Umbilical cord (tissue), 2 donors: ENCODE data around the gene PPP2R5A. TPM values are rescaled to one million over a fixed set of nuclear protein-coding genes. Genes with fewer than 3 reads are reported as not detected.
"Not testable (repeated sequence)": the region's sequence is repeated elsewhere in the genome, so short reads cannot be mapped to it uniquely, and the experiment has no call there.

Source experiments
- DNase-seq: peaks from one replicate; pipeline ENCODE4 v3.0.0-alpha.2; 2015; ENCODE audit warnings: low spot score
- total RNA-seq: library from RNA; depleted of rRNA; stranded (reverse); fragments of >200 nt; gene quantifications from one replicate; pipeline ENCODE4 v1.2.3, GENCODE V29; 2014; ENCODE audit warnings: low replicate concordance; ENCODE audit not compliant: insufficient read depth

Gene PPP2R5A
- total RNA-seq, 1 donor from 2014 or later: 32.0 TPM

- DNase-seq: no peak
Observed at GRCh38 chr1:212267460-212267859, 17.8 kb upstream of the PPP2R5A start.

GRCh38 chr1:212269306-212269705, 15.9 kb upstream of the PPP2R5A start:
- DNase-seq: no peak

GRCh38 chr1:212270564-212270963, 14.6 kb upstream of the PPP2R5A start:
- no peak for DNase-seq

- DNase-seq: no peak
Observed at GRCh38 chr1:212271234-212271633, 14.0 kb upstream of the PPP2R5A start.

- DNase-seq: no peak
Observed at GRCh38 chr1:212271823-212272485, 13.3 kb upstream of the PPP2R5A start.

GRCh38 chr1:212281590-212281989, 3.6 kb upstream of the PPP2R5A start:
- peak; percentile 66 for DNase-seq

- DNase-seq: no peak
Observed at GRCh38 chr1:212283741-212284140, 1.5 kb upstream of the PPP2R5A start.

- no peak for DNase-seq
Observed at GRCh38 chr1:212284332-212284743, 872 bp upstream of the PPP2R5A start.

GRCh38 chr1:212285685-212286555, 710 bp downstream of the PPP2R5A start:
- peak; percentile 65 for DNase-seq

- peak; percentile 39 for DNase-seq
Observed at GRCh38 chr1:212286556-212287131, 1.4 kb downstream of the PPP2R5A start.

GRCh38 chr1:212287261-212287895, 2.2 kb downstream of the PPP2R5A start:
- DNase-seq: no peak

GRCh38 chr1:212287995-212288394, 2.8 kb downstream of the PPP2R5A start:
- DNase-seq: not testable (repeated sequence)

- peak; percentile 17 for DNase-seq
Observed at GRCh38 chr1:212288615-212289014, 3.4 kb downstream of the PPP2R5A start.

- no peak for DNase-seq
Observed at GRCh38 chr1:212289262-212290077, 4.3 kb downstream of the PPP2R5A start.

- DNase-seq: no peak
Observed at GRCh38 chr1:212290608-212291007, 5.4 kb downstream of the PPP2R5A start.

GRCh38 chr1:212291505-212292134, 6.4 kb downstream of the PPP2R5A start:
- peak; percentile 67 for DNase-seq

GRCh38 chr1:212292250-212293105, 7.3 kb downstream of the PPP2R5A start:
- DNase-seq: no peak

- DNase-seq: peak; percentile 15
Observed at GRCh38 chr1:212293579-212293978, 8.4 kb downstream of the PPP2R5A start.

GRCh38 chr1:212294983-212295382, 9.8 kb downstream of the PPP2R5A start:
- DNase-seq: no peak

GRCh38 chr1:212295579-212295978, 10.4 kb downstream of the PPP2R5A start:
- DNase-seq: no peak
